Measurements from ENCODE around the gene PLAAT1. TPM values are rescaled to one million over a fixed set of nuclear protein-coding genes. Genes with fewer than 3 reads are reported as not detected.

PLAAT1 gene
- total and polyA plus RNA-seq, 2 experiments from 2014 or later, result 0.87 to 1.4 TPM

DNA sequence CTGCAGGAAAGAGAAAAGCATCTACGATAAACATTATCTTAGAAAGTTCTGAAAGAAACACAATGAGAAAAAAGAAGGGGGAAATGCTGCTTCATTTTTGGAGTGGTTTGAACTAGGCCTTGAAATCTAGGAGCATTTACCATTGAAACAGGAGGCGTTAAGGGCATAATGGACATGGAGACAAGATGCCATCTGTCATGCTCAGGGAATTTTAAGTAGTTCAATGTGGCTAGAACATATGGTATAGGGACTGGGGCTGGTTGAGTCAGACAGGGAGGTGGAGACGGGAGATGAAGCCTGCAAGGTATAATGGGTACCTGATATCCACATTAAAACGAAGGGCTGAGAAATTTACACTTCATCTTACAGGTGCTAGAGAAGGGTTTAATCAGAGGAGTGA, 10.4 kb upstream of the PLAAT1 start:
- Histone ChIP-seq H3K27me3 (no peaks in the 10 kb centered on the region), H3K36me3 (replicated peaks; ENCODE audit: insufficient read depth, low read depth) (no peaks in the 10 kb centered on the region), H3K4me2 (no peak overlapping the region), H3K4me3 (no peak overlapping the region), H3K9me3 (ENCODE audit: low read depth) (no peaks in the 10 kb centered on the region), H3K79me2 (no peaks in the 10 kb centered on the region), H2AFZ (no peak overlapping the region), H3K4me1 (ENCODE audit: insufficient read depth) (no peaks in the 10 kb centered on the region), H3K27ac (no peak overlapping the region), H3K9me2 (replicated peaks; ENCODE audit: insufficient read depth) (no peaks in the 10 kb centered on the region), H4K20me1 (ENCODE audit: insufficient read depth, poor library complexity, severe bottlenecking) (no peaks in the 10 kb centered on the region)
- WGBS (ENCODE audit: low lambda C conversion rate, missing lambda C conversion rate), result 90% methylated on average over 4 of the region's 4 CpGs
- no peak for DNase-seq (ENCODE audit: low spot score)
- TF ChIP-seq EZH2phosphoT487 (IDR thresholded peaks at IDR 0.05; ENCODE audit: low read depth, severe bottlenecking, unreplicated experiment) (no peak), EZH2 (IDR thresholded peaks at IDR 0.05; ENCODE audit: borderline replicate concordance) (no peak)

- Histone ChIP-seq H2AFZ (no peak overlapping the region), H3K4me2 (no peak overlapping the region)
- WGBS (ENCODE audit: low lambda C conversion rate, missing lambda C conversion rate), result 54% methylated on average over 6 of the region's 6 CpGs
These were observed 9.8 kb upstream of the PLAAT1 start for GRCh38 chr3:193231201-193231600.

DNA sequence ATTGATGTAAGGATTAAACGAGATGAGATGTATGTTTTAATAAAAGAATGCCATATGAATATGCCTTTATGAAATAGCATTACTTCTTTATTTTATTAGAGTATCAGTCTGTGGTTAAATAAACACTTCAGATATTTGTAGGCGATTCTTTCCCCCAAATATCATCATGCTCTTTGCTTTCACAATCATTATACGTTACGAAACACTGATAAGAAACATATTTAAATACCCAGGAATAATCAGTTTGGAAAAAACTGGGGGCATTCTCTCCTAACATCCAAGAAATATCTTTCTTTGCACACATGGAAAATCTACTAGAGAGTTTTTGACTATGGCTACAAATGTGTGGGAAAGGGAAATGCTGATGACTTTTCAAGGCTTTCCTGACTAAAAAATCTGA, 4.4 kb upstream of the PLAAT1 start:
- no peak for DNase-seq (ENCODE audit: low spot score)
- WGBS (ENCODE audit: low lambda C conversion rate, missing lambda C conversion rate), result 74% methylated on average over 4 of the region's 4 CpGs

More at GRCh38 chr3:193231201-193231600, 9.8 kb upstream of the PLAAT1 start:
- DNase-seq (ENCODE audit: low spot score), result no peak
- Histone ChIP-seq H4K20me1 (ENCODE audit: insufficient read depth, poor library complexity, severe bottlenecking) (no peaks in the 10 kb centered on the region), H3K9me3 (ENCODE audit: low read depth) (no peaks in the 10 kb centered on the region), H3K4me1 (ENCODE audit: insufficient read depth) (no peaks in the 10 kb centered on the region), H3K4me3 (no peak overlapping the region), H3K79me2 (no peaks in the 10 kb centered on the region), H3K27ac (no peak overlapping the region), H3K36me3 (replicated peaks; ENCODE audit: insufficient read depth, low read depth) (no peaks in the 10 kb centered on the region), H3K9me2 (replicated peaks; ENCODE audit: insufficient read depth) (no peaks in the 10 kb centered on the region), H3K27me3 (no peaks in the 10 kb centered on the region)
- TF ChIP-seq EZH2phosphoT487 (IDR thresholded peaks at IDR 0.05; ENCODE audit: low read depth, severe bottlenecking, unreplicated experiment) (no peak), EZH2 (IDR thresholded peaks at IDR 0.05; ENCODE audit: borderline replicate concordance) (no peak)
- TF ChIP-seq, protein P1, sequence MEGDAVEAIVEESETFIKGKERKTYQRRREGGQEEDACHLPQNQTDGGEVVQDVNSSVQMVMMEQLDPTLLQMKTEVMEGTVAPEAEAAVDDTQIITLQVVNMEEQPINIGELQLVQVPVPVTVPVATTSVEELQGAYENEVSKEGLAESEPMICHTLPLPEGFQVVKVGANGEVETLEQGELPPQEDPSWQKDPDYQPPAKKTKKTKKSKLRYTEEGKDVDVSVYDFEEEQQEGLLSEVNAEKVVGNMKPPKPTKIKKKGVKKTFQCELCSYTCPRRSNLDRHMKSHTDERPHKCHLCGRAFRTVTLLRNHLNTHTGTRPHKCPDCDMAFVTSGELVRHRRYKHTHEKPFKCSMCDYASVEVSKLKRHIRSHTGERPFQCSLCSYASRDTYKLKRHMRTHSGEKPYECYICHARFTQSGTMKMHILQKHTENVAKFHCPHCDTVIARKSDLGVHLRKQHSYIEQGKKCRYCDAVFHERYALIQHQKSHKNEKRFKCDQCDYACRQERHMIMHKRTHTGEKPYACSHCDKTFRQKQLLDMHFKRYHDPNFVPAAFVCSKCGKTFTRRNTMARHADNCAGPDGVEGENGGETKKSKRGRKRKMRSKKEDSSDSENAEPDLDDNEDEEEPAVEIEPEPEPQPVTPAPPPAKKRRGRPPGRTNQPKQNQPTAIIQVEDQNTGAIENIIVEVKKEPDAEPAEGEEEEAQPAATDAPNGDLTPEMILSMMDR (IDR thresholded peaks at IDR 0.05; ENCODE audit: poor library complexity), result no peak

DNA sequence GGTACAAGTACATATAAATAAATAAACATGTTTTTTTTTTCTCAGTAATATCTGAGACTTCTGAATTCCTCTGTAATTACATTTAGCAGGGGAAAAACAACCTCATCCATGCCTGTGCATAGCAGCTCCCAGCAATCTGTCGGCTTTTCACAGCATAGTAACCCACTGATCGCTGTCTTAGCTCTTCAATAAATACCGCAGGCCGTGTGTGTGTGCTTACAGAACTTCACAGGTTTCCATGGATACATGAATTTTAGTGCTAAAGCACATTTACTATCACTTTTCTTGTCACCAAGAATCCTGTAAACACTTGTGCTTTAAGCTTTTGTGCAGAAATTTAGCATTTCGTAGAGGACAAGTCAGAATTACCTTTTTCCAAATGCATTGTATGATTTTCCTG, 4.0 kb upstream of the PLAAT1 start:
- Histone ChIP-seq H3K36me3 (replicated peaks; ENCODE audit: insufficient read depth, low read depth) (no peaks in the 10 kb centered on the region), H3K4me2 (peak overlapping the region; percentile 19), H3K27ac (no peak overlapping the region), H3K79me2 (no peaks in the 10 kb centered on the region), H3K27me3 (no peaks in the 10 kb centered on the region), H3K4me3 (no peak overlapping the region), H3K4me1 (ENCODE audit: insufficient read depth) (no peaks in the 10 kb centered on the region), H2AFZ (no peak overlapping the region), H3K9me2 (replicated peaks; ENCODE audit: insufficient read depth) (no peaks in the 10 kb centered on the region), H3K9me3 (ENCODE audit: low read depth) (no peaks in the 10 kb centered on the region), H4K20me1 (ENCODE audit: insufficient read depth, poor library complexity, severe bottlenecking) (no peaks in the 10 kb centered on the region)
- TF ChIP-seq EZH2phosphoT487 (IDR thresholded peaks at IDR 0.05; ENCODE audit: low read depth, severe bottlenecking, unreplicated experiment) (no peak), EZH2 (IDR thresholded peaks at IDR 0.05; ENCODE audit: borderline replicate concordance) (no peak)
- TF ChIP-seq, protein P1 (IDR thresholded peaks at IDR 0.05; ENCODE audit: poor library complexity), result no peak
- WGBS (ENCODE audit: low lambda C conversion rate, missing lambda C conversion rate), result 50% methylated on average over 5 of the region's 5 CpGs
- DNase-seq (ENCODE audit: low spot score), result no peak

More for the DNA sequence above, 4.4 kb upstream of the PLAAT1 start:
- TF ChIP-seq, protein P1 (IDR thresholded peaks at IDR 0.05; ENCODE audit: poor library complexity), result no peak
- TF ChIP-seq EZH2 (IDR thresholded peaks at IDR 0.05; ENCODE audit: borderline replicate concordance), result no peak
- no peak for TF ChIP-seq EZH2phosphoT487 (IDR thresholded peaks at IDR 0.05; ENCODE audit: low read depth, severe bottlenecking, unreplicated experiment)
- Histone ChIP-seq H3K27me3 (no peaks in the 10 kb centered on the region), H3K4me2 (peak overlapping the region; percentile 19), H3K4me3 (no peak overlapping the region), H3K79me2 (no peaks in the 10 kb centered on the region), H4K20me1 (ENCODE audit: insufficient read depth, poor library complexity, severe bottlenecking) (no peaks in the 10 kb centered on the region), H3K9me2 (replicated peaks; ENCODE audit: insufficient read depth) (no peaks in the 10 kb centered on the region), H3K27ac (no peak overlapping the region), H3K9me3 (ENCODE audit: low read depth) (no peaks in the 10 kb centered on the region), H3K4me1 (ENCODE audit: insufficient read depth) (no peaks in the 10 kb centered on the region), H2AFZ (no peak overlapping the region), H3K36me3 (replicated peaks; ENCODE audit: insufficient read depth, low read depth) (no peaks in the 10 kb centered on the region)

Data from hepatocyte (in vitro differentiated cells).